ENCODE measurements around the gene CPLX3. TPM values are rescaled to one million over a fixed set of nuclear protein-coding genes. Genes with fewer than 3 reads are reported as not detected.

The CPLX3 gene
- total and polyA plus RNA-seq, 2 of the 8 experiments (the other 6 are each of a cell fraction or from before 2014, with no cell fraction given), result 0.17 TPM; not detected in 1

DNA sequence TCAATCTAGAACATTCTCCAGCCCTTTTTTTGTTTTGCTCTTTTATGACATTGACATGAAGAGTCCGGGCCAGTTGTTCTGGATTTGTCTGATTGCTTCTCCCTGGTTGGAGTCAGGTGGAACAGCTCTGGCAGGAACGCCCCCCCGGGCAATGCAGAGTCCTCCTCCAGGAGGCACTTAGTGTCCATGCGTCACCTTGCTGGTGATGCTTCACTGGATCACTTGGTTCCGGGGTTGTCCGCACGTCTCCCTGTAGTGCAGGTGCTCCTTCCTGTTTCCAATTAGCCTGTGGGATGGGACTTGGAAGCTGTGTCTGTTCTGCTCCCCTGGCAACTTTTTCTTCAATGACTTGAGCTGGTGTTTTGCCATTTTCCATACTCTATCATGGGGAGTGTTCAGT lies 34.8 kb upstream of the CPLX3 start (continued):
- TF ChIP-seq, protein P1, sequence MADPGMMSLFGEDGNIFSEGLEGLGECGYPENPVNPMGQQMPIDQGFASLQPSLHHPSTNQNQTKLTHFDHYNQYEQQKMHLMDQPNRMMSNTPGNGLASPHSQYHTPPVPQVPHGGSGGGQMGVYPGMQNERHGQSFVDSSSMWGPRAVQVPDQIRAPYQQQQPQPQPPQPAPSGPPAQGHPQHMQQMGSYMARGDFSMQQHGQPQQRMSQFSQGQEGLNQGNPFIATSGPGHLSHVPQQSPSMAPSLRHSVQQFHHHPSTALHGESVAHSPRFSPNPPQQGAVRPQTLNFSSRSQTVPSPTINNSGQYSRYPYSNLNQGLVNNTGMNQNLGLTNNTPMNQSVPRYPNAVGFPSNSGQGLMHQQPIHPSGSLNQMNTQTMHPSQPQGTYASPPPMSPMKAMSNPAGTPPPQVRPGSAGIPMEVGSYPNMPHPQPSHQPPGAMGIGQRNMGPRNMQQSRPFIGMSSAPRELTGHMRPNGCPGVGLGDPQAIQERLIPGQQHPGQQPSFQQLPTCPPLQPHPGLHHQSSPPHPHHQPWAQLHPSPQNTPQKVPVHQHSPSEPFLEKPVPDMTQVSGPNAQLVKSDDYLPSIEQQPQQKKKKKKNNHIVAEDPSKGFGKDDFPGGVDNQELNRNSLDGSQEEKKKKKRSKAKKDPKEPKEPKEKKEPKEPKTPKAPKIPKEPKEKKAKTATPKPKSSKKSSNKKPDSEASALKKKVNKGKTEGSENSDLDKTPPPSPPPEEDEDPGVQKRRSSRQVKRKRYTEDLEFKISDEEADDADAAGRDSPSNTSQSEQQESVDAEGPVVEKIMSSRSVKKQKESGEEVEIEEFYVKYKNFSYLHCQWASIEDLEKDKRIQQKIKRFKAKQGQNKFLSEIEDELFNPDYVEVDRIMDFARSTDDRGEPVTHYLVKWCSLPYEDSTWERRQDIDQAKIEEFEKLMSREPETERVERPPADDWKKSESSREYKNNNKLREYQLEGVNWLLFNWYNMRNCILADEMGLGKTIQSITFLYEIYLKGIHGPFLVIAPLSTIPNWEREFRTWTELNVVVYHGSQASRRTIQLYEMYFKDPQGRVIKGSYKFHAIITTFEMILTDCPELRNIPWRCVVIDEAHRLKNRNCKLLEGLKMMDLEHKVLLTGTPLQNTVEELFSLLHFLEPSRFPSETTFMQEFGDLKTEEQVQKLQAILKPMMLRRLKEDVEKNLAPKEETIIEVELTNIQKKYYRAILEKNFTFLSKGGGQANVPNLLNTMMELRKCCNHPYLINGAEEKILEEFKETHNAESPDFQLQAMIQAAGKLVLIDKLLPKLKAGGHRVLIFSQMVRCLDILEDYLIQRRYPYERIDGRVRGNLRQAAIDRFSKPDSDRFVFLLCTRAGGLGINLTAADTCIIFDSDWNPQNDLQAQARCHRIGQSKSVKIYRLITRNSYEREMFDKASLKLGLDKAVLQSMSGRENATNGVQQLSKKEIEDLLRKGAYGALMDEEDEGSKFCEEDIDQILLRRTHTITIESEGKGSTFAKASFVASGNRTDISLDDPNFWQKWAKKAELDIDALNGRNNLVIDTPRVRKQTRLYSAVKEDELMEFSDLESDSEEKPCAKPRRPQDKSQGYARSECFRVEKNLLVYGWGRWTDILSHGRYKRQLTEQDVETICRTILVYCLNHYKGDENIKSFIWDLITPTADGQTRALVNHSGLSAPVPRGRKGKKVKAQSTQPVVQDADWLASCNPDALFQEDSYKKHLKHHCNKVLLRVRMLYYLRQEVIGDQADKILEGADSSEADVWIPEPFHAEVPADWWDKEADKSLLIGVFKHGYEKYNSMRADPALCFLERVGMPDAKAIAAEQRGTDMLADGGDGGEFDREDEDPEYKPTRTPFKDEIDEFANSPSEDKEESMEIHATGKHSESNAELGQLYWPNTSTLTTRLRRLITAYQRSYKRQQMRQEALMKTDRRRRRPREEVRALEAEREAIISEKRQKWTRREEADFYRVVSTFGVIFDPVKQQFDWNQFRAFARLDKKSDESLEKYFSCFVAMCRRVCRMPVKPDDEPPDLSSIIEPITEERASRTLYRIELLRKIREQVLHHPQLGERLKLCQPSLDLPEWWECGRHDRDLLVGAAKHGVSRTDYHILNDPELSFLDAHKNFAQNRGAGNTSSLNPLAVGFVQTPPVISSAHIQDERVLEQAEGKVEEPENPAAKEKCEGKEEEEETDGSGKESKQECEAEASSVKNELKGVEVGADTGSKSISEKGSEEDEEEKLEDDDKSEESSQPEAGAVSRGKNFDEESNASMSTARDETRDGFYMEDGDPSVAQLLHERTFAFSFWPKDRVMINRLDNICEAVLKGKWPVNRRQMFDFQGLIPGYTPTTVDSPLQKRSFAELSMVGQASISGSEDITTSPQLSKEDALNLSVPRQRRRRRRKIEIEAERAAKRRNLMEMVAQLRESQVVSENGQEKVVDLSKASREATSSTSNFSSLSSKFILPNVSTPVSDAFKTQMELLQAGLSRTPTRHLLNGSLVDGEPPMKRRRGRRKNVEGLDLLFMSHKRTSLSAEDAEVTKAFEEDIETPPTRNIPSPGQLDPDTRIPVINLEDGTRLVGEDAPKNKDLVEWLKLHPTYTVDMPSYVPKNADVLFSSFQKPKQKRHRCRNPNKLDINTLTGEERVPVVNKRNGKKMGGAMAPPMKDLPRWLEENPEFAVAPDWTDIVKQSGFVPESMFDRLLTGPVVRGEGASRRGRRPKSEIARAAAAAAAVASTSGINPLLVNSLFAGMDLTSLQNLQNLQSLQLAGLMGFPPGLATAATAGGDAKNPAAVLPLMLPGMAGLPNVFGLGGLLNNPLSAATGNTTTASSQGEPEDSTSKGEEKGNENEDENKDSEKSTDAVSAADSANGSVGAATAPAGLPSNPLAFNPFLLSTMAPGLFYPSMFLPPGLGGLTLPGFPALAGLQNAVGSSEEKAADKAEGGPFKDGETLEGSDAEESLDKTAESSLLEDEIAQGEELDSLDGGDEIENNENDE (IDR thresholded peaks at IDR 0.05; ENCODE audit: insufficient replicate concordance, low read length), result no peak
- TF ChIP-seq, protein P2, sequence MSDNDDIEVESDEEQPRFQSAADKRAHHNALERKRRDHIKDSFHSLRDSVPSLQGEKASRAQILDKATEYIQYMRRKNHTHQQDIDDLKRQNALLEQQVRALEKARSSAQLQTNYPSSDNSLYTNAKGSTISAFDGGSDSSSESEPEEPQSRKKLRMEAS (IDR thresholded peaks at IDR 0.05), result no peak
- TF ChIP-seq CHD1 (IDR thresholded peaks at IDR 0.05; ENCODE audit: low read depth, low read length) (no peak), FOSL1 (IDR thresholded peaks at IDR 0.05; ENCODE audit: insufficient read depth, low read depth, low read length) (no peak), SIN3A (conservative IDR thresholded peaks at IDR 0.05 in 1 of 2, IDR thresholded peaks at IDR 0.05 in 1 of 2; ENCODE audit: low read depth in 1 of 2, low read length in 2 of 2) (no peak), KDM4A (IDR thresholded peaks at IDR 0.05; ENCODE audit: low read depth, low read length, severe bottlenecking) (no peak), EP300 (IDR thresholded peaks at IDR 0.05; ENCODE audit: borderline replicate concordance in 1 of 2, low read depth in 2 of 2, low read length in 2 of 2) (no peak), RBBP5 (IDR thresholded peaks at IDR 0.05; ENCODE audit: borderline replicate concordance, low read depth, low read length) (no peak), JUN (IDR thresholded peaks at IDR 0.05; ENCODE audit: low read depth, low read length) (no peak), POU5F1 (IDR thresholded peaks at IDR 0.05; ENCODE audit: low read depth, low read length) (no peak), POLR2A (IDR thresholded peaks at IDR 0.05; ENCODE audit: control extremely low read depth in 1 of 2, low read depth in 2 of 2, low read length in 2 of 2) (no peak)

All from H1 (cell line).